HL-60/S4 treated with phorbol 12-myristate 13-acetate at 8.2 ng/mL for 4 days and 3 days (cell line): ENCODE results near the gene USP10.

Experiments
- in situ Hi-C: fragments of 300-500 bp; cut with MboI; formaldehyde crosslinking; loops from 2 replicates; pipeline ENCODE4 v1.15.0; 2022; ENCODE audit warnings: low sequenced_read_pairs

Gene USP10

DNA sequence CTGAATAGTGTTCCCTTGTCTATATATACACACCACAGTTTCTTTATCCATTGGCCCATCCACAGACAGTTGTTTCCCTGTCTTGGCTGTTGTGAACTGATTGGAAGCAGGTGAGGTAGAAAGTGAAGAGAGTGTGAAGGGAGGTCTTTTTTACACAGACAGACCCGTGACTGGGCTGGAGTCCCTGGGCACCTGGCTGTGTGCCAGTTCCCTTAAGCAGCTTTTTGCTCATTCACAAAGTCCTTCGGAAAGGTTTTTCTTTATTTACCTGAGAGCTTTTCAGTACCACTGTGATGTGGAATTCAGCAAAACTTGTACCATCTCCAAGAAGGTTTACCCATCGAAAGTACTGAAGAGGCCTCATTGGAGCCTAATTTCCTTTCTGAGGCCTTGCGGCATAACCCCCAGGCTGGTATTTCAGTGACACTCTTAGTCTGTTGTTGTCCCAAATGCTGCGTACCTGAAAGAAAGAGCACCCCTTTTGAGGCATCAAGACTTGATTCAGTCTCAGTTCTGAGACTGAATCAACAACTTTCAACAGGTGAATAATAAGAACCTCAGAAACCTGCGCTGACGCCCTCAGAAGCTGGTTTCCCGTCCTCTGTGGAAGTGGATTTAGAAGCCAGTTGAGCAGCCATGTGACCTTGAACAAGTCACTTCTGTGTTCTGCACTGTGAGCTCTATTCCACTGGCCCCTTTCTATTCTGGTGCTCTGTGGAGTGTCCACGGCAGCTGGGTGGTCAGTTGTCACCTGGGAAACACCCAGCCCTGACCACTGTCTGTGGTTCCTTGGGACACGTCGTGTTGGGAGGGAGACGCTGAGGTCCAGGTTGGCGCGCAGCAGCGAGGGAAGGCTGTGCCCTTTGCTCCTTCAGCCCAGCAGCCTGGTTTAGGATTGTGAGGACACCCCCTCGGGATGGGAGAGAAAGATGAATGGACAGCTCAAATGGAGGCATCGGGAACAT is 66.1 kb downstream of the USP10 start:
- in situ Hi-C loops: no loop called here

DNA sequence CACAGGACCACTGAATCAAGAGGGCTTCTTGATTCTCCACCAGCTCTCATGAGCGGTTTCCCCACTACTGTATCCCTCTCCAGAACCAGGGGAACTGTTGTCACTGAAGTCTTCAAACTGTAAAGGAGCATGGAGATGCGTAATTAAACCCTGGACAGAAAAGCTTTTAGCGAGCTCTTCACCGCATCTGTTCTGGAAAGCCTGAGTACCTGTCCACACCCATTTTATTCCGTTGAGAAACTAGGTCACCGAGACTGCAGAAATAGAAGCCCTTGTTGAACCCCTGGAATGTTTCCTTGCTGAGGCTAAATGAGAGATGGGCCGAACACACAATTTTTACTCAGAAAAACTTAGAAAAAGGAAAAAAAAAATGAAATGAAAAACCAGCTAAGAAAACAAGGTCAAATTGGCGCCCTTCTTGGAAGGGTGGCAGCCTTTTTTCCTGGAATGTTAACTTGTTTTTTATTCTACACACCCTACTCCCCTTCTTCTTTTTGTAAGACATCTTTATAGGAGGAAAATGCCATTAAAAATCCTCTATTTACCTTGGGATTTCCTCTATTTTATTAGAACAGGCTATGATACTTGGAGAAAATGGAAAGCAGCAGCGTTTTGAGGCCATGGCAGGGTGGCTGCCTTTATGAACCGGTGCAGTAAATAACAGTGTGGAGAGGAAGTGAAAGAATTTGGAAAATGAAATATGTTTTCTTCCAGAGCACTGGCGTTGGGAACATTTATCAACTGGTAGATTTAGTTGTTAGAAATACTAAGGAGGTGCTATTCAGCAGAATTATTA is 67.4 kb downstream of the USP10 start:
- in situ Hi-C loops: no loop called here

DNA sequence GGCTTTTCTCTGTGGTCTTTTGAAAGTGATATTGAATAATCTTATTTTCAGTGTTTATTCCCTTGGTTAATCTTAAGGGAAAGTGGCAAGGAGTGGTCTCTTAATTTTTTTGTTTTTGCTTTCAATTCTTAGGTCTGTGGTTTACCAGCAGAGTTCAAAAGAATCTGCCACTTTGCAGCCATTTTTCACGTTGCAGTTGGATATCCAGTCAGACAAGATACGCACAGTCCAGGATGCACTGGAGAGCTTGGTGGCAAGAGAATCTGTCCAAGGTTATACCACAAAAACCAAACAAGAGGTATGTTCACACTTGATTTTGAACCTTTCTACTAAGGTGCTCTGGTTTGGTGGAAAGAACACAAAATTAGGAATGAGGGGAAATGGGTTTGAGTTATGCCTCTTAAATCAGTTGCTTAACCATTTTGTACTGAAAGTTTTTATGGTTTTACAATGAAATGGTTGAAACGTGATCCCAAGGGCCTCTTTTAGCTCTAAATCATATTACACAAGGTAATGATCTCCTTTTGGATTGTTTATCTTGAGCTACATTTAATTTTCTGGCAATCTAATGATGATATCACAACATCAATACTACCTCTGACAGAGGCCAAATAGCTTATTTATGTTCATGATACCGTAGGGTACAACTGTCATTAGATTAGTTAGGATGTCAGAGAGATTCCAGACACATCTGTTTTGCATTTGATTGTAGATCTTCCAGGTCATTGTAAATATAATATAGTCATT is 68.4 kb downstream of the USP10 start:
- in situ Hi-C loops: no loop called here

- in situ Hi-C loops: no loop called here
These were observed 69.0 kb downstream of the USP10 start for GRCh38 chr16:84768808-84769197.

GRCh38 chr16:84769416-84769815 is 69.6 kb downstream of the USP10 start:
- in situ Hi-C loops: no loop called here

DNA sequence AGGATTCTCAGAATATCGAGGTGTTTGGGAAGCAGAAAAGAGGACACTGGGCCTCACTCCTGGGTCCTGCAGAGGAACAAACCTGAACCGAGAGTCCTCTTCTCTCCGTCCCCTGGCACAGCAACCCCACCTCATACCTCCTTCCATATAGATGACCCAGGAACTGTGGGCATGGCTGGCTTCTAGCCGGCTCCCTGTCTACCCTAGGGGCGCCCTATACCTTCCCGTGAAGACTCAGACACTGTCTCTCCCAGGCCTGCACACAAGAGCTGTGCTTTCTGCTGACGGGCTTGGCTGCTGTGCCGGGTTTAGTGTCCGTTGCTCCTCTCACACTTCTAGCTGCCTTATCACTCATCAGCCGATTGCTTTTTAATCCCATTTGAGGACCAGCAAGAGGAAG is 73.5 kb downstream of the USP10 start:
- in situ Hi-C loops: no loop called here

DNA sequence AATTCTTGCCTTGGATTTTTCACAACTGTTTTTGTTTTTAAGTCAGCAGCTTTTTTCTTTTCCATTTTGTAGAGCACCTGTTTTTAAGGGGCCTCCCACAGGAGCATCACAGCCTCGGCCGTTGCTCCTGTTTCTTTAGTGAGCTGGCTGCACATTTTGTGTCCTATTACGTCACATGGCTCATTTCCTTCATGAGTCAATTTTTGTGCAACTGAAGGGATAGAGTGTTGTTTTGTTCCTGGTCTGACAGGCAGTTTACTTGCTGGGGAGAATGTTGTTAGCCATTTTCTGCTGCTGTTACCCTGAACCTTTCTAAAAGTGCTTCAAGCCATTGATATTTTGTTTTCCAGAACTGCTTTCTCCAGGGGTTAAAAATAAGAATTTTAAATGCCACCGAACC is 75.0 kb downstream of the USP10 start:
- in situ Hi-C loops: no loop called here

- in situ Hi-C loops: no loop called here
These were observed 75.5 kb downstream of the USP10 start for GRCh38 chr16:84775262-84775810.

- in situ Hi-C loops: no loop called here
These were observed 77.6 kb downstream of the USP10 start for GRCh38 chr16:84777435-84777834.

DNA sequence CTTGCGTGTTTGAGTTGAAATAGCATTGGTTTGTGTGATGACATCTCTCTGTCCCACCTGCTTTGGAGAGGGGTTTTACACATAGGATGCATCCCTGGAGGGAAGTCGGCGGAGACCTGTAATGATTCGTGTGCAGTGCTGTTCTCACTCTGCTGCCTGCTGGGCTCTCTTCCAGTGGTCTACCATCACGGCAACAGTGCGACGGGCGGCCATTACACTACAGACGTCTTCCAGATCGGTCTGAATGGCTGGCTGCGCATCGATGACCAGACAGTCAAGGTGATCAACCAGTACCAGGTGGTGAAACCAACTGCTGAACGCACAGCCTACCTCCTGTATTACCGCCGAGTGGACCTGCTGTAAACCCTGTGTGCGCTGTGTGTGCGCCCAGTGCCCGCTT is 78.9 kb downstream of the USP10 start:
- in situ Hi-C loops: no loop called here

- in situ Hi-C loops: no loop called here
These were observed 80.3 kb downstream of the USP10 start for GRCh38 chr16:84780063-84780462.

- in situ Hi-C loops: no loop called here
These were observed 81.0 kb downstream of the USP10 start for GRCh38 chr16:84780544-84781376.

GRCh38 chr16:84782846-84783245 is 83.0 kb downstream of the USP10 start:
- in situ Hi-C loops: no loop called here

DNA sequence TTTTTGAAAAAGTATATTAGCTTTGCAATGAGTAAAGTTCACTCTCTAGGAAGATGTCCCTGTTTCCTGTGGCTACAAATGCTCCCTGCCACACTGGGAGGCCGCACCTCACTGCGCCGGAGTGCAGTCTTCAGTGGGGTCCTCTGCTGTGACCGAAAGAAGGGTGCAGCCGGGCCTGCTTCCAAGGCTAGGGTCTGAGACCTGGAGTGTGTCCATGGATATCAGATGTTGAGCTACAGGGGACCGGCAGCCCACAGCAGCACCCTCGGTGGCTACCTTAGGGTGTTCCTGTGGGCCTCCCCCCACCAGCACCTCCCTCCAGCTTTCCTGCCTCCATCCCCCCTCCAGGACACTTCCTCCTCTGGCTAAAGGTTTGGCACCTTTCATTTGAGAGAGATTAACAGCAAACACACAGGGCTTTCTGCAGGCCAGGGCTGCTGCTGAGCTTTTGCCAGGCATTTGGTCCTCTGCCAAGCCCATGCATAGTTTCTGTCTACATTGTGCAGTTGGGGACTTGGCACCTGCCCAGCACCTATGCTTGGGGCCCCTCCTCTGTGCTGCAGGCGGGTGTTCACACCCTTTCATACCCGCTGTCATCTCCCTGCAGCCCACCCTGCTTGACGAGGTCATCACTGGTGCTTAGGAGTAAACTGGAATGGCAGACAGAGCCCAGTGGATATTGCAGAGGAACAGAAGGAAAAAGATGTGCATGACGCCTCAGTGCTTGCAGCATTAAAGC is 86.2 kb downstream of the USP10 start:
- in situ Hi-C loops: no loop called here

DNA sequence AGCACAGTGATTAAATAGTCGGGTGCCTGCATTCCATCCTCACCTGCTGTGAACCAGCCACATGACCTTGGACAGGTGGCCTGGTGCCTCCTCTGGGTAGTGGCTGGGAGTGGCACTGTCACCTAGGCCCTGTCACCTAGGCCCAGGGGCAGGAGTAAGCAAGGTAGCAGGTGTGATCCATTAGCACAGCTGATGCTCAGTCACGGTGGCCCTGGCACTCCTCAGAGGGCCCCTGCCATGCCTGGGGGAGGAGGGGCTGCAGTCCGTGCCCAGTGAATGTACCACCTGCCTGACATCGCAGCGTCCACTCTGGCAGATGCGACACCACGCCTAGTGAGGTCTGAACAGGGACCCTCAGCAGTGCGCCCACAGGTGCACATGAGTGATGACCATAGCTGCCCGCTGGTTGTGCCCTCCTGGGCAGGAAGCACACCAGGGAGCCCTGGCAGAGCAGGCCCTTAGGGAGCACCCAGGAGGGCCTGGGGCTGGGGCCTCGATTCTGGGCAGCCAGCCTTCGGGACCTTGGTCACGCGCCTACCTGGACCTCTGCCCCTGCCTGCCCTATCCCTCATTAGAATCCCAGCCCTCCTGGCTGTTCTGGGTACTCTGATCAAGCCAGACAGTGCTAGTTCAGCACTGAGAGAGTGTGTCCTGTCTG is 86.9 kb downstream of the USP10 start:
- in situ Hi-C loops: no loop called here

DNA sequence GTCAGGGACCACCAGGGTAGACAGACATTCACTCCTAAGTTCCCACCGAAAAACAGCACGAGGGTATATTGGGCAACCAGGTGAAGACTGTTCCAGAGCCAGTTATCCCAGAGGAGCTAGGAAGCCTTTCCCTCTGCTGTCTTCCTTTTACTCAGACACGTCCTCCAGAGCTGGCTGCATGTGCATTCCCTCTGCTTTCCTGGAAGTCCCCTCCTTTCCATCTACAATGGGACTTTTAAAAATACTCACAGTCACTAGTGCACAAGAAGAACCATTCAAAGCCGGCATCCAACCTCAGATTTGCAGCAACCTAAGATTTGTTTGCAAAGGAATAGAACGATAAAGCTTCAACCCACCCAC is 87.4 kb downstream of the USP10 start:
- in situ Hi-C loops: no loop called here

GRCh38 chr16:84788920-84789391 is 89.2 kb downstream of the USP10 start:
- in situ Hi-C loops: no loop called here

DNA sequence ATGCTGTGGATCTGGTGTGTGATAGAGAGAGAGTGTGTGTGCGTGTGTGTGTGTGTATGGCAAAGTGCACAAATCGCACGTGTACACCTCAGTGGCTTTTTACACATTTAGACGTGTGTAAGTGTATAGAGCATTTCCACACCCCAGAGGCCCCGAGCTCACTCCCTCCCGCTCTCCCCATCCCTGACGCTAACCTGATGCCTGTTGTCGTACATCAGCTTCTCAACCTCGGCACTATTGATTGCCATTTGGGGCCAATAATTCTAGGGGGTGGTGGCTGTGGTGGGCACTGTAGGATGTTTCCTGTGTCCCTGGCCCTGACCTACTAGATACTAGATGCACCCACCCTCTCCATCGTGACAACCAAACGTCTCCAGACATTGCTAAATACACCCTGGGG is 89.6 kb downstream of the USP10 start:
- in situ Hi-C loops: no loop called here

- in situ Hi-C loops: no loop called here
These were observed 90.5 kb downstream of the USP10 start for GRCh38 chr16:84790301-84790700.
